ENCODE results near the gene ZYG11B. TPM values are rescaled to one million over a fixed set of nuclear protein-coding genes. Genes with fewer than 3 reads are reported as not detected.
"Not testable (repeated sequence)": the region's sequence is repeated elsewhere in the genome, so short reads cannot be mapped to it uniquely, and the experiment has no call there.

The ZYG11B gene
- total RNA-seq: 37.9 TPM

GRCh38 chr1:52726265-52727113 lies at the start of gene ZYG11B:
Gene ZYG11B, plus strand, starts transcription at chr1:52726453. Its CDS starts 201 bp downstream, at chr1:52726654.
- peak; percentile 83 for DNase-seq

GRCh38 chr1:52677076-52677806 lies 49.0 kb upstream of the ZYG11B start:
- DNase-seq: no peak

DNA sequence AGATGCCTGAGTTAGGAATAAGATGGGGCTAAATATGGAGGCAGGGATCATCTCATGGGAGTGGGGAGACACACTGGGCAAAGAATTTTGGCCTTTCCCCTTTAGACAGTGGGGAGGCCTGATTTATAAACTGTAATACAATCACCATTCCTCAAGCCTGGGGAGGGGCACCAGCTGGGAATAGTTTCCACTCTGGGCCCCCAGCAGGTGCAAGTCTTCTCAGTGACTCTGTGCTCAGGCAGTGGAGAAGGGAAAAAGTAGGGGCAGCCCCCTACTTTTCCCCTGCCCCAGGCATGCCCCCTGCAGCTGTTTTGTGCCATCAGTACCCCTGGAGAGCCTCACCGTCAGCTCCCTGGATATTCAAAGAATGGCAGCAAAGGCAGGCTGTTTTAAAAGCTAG lies 47.2 kb upstream of the ZYG11B start:
- no peak for DNase-seq

DNA sequence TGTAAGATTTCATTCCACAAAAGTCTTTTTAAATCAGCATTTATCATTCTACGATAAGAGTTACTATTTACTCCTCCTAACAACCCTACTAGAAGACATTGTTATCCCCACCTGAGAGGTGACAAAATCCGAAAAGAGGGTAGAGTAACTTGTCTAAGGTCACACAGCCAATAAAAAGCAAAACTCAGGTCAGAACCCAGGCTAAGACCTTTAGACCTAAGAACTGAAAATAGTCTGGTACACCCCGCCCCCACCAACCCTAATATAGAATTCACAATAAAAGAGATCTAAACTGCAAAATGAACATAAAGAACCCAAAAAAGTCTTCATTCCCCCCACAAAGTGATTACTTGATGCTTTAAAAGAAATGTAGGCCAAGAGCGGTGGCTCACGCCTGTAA lies 46.8 kb upstream of the ZYG11B start:
- DNase-seq: no peak

DNA sequence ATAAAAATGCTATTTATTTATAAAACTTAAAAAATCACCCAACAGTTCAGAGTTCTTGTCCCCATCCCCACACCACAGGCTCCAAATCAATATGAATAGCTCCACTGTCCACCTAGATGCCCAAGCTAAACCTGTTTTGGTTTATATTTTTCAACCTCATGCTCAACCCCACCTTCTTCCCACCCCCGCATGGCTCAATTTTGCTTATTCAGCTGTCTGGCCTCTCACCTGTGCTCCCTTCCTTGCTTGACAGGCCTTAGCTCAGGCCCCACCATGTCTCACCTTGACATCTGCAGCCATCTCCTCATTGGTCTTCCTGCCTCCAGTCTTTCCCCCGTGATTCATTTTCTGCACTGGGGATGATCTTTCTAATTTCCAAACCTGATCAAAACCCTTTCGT lies 45.9 kb upstream of the ZYG11B start:
- DNase-seq: no peak

- DNase-seq: no peak
Measured at GRCh38 chr1:52681136-52681535, 45.1 kb upstream of the ZYG11B start.

- no peak for DNase-seq
Measured at GRCh38 chr1:52683367-52683940, 42.8 kb upstream of the ZYG11B start.

- no peak for DNase-seq
Measured at GRCh38 chr1:52684545-52684944, 41.7 kb upstream of the ZYG11B start.

GRCh38 chr1:52686261-52686751 lies 39.9 kb upstream of the ZYG11B start:
- DNase-seq: peak; percentile 15

DNA sequence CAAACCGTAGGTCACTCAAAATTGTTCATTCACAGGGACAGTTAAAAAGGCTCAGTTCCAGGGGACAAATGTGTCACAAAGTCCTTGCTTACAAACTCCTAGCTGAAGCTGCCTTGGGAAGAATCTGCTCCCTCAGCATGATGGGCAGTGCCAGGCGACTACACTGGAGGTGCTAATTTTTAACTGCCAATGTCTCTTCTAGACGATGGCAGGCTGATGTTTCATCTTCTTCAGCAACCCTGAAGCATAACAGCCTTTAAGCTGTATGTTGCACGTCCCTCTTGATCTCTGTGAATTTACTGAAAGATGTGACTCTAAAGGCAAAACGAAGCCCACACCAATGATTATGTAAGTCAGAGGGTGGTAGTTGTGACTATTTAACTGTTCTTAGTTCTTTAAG lies 39.4 kb upstream of the ZYG11B start:
- no peak for DNase-seq

DNA sequence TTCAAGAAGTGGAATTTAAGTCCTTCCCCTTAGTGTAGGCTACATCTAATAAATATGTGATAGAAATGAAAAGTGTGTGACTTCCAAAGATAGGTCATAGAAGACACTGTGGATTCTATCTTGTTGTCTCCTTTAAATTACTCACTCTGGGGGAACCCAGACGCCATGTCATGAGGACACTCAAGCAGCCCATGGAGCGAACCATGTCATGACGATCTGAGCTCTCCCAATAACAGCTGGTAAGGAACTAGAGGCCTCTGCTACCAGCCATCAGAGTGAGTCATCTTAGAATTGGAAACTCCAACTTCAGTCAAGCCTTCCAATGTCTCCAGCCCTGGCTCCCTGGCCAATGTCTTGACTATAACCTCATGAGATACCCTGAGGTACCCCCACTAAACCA lies 34.4 kb upstream of the ZYG11B start:
- no peak for DNase-seq

DNA sequence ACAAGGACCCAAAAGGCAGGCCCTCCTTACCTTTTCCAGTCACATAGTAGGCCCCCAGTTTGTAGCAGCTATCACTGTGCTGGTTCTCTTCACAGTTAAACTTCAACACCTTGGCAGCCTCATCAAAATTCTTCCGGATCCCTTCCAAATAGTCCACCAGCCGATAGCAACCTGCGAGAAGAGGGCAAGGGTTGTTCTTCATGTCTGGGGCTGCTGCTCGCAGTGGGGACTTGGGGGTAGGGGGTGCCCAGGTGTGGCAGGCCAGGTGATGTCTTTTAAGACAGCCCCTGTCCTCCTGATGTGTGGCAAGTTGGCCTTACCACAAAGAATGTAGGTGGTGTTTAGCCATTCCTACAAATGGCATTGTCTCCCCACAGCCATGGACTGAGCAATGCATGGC lies 33.6 kb upstream of the ZYG11B start:
- DNase-seq: no peak

DNA sequence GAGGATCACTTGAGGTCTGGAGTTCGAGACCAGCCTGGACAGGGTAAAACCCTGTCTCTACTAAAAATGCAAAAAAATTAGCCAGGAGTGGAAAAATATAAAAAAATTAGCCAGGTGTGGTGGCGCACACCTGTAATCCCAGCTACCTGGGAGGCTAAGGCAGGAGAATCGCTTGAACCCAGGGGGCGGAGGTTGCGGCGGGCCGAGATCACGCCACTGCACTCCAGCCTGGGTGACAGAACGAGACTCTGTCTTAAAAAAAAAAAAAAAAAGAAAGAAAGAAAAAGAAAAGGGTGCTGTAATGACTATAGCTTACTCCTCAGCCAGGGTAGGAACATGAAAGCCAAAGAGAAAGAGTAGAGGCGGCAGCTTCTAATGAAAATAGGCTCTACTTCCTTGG lies 32.9 kb upstream of the ZYG11B start:
- DNase-seq: not testable (repeated sequence)

DNA sequence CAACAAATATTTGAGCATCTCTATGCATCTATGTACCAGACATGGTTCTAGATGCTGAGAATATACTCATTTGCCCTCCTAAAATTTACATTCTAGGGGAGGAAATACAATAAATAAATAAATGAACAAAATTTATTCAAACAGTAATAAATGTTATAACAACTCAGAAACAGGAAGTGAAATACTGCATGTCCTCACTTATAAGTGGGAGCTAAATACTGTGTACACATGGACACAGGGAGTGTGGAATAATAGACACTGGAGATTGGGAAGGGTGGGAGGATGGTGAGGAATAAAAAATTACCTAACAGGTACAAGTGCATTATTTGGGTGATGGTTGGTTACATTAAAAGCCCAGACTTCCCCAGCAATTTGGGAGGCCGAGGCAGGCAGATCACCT lies 32.4 kb upstream of the ZYG11B start:
- DNase-seq: no peak

- no peak for DNase-seq
Measured at GRCh38 chr1:52695627-52696026, 30.6 kb upstream of the ZYG11B start.

GRCh38 chr1:52697795-52698674 lies 28.2 kb upstream of the ZYG11B start, which contains the start of gene COA7:
Gene COA7, minus strand, starts transcription at chr1:52698347. Its CDS starts 21 bp downstream, at chr1:52698326.
- DNase-seq: peak; percentile 55

DNA sequence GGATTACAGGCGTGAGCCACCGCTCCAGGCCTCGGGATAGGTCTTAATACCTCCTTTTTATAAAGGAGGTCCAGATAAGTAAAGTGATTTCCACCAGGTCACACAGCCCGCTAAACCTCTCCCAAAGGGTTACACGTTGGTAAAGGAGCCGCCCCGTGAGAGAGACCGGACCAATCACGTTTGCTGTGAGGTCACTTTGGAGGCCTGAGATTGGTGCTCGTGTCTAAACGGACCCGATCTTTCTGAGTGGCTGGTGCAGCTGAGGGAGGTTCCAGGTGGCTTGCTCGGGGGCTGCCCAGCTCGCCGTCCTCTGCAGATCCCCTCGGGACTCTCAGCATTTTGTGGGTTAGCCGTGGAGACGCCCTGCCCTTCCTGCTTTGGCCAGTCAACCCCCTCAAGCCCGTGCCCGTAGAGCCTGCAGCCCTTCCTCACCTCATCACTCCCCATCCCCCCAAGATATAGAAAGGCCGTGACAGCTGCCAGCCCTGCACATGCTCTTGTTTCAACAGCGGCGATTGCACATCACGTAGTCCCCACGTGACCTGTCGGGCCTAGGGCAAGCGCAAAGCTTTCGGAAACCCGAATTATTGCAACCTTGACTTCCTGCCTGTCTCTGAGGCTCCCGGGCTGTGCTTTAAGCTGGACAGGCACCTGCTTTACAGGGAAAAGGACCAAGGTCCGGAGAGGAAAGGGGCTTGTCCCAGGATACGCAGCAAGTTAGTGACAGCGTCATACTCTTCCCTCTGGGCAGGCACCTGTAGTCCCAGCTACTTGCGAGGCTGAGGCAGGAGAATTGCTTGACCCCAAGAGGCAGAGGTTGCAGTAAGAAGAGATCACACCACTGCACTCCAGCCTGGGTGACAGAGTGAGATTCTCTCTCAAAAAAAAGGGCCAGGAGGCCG lies 23.1 kb upstream of the ZYG11B start:
- DNase-seq: peak; percentile 83

- DNase-seq: no peak
Measured at GRCh38 chr1:52706136-52706670, 20.1 kb upstream of the ZYG11B start.

GRCh38 chr1:52706941-52707926 lies 19.0 kb upstream of the ZYG11B start:
- no peak for DNase-seq
